ENCODE results near the gene TRIL. TPM values are rescaled to one million over a fixed set of nuclear protein-coding genes. Genes with fewer than 3 reads are reported as not detected.

The TRIL gene
- total RNA-seq, 1 donor from 2014 or later: 0.47 TPM

Other genes starting within 250 kb of the TRIL start
- gene CPVL, start 188.2 kb upstream of the TRIL start, total RNA-seq: 0.27 and 0.86 TPM in 2 replicates
- gene CHN2, start 236.4 kb upstream of the TRIL start, total RNA-seq: 0.29 and 0.74 TPM in 2 replicates